Measurements from ENCODE around the gene SRSF10. TPM values are rescaled to one million over a fixed set of nuclear protein-coding genes. Genes with fewer than 3 reads are reported as not detected.
"Not testable (repeated sequence)": the region's sequence is repeated elsewhere in the genome, so short reads cannot be mapped to it uniquely, and the experiment has no call there.

SRSF10 gene
- polyA plus RNA-seq, 3 donors: 66.6 to 76.2 (median 75.6) TPM

DNA sequence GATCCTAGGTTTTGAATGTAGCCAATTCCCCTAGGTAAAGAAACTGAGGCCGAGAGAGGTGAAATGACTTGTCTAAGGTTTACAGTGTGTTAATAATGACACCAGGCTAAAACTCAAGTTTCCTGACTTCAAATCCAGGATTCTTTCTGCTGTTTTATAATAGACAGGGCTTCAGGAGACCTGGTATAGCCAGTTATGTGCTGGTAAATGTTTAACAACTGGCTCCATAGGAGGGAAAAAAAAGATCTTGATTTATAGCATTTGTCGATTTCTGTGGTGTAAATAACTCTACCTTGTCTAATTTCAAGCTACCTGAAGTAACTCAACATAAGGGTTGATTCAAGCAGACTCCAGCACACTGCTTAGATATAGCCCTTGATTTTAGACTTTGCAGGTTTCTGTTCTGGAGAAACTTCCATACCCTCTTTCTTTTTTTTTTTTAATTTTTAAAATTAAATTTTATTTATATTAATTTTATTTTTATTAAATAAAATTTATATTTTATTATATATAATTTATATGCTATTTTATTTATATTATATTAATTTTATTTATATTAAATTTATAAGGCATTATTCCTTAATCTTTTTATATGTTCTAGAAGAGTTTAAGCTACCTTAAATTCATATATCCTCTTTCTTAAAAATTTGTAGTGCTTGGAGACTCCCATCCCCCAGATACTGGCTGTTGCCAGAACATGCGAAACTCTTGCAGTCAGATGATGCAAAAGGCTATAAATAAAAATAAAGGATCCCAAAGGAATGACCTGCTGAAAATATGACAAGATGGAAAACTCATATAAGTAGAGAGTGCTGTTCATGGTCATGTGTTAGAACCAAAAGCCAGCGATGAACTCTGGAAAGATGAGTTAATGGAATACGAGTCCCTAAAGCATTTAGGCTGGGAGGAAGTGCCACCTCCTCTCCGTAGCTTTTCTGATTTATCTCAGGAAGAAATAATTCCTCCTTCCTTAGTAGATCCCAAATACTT lies 35.4 kb upstream of the SRSF10 start:
- Histone ChIP-seq H3K27ac (ENCODE audit: low read depth in 1 of 2, low read length in 2 of 2) (no peak overlapping the region), H3K36me3 (replicated peaks in 1 of 2; ENCODE audit: control insufficient read depth in 1 of 2, insufficient read depth in 2 of 2, low read length in 2 of 2) (no peaks in the 10 kb centered on the region), H3K79me2 (ENCODE audit: insufficient read depth, low read length) (no peaks in the 10 kb centered on the region), H2AFZ (ENCODE audit: insufficient read depth, low read depth, low read length, poor library complexity, severe bottlenecking) (no peak overlapping the region), H3K4me2 (replicated peaks; ENCODE audit: extremely low read depth, low read length, poor library complexity, severe bottlenecking) (no peak overlapping the region), H3K4me3 (replicated peaks in 1 of 3; ENCODE audit: low read depth in 2 of 3, low read length in 3 of 3) (no peak overlapping the region), H3K4me1 (ENCODE audit: control insufficient read depth in 1 of 2, insufficient read depth in 2 of 2, low read length in 2 of 2) (no peaks in the 10 kb centered on the region), H4K20me1 (ENCODE audit: insufficient read depth, low read length) (no peaks in the 10 kb centered on the region), H3K9ac (ENCODE audit: insufficient read depth, low read length, poor library complexity, severe bottlenecking) (no peak overlapping the region), H3K27me3 (ENCODE audit: control insufficient read depth in 2 of 2, insufficient read depth in 2 of 2, low read length in 2 of 2) (no peaks in the 10 kb centered on the region), H3K9me3 (replicated peaks in 1 of 2; ENCODE audit: control insufficient read depth in 1 of 2, insufficient read depth in 1 of 2, low read length in 2 of 2) (no peaks in the 10 kb centered on the region)
- H3K27me3 Mint-ChIP-seq (ENCODE audit: low read depth in 3 of 3): peaks cover 2 to 12% (median 7%) of the 10 kb centered on the region in 3 donors
- WGBS (ENCODE audit: insufficient coverage): no CpG with 5 or more reads among the region's 6 CpGs
- TF ChIP-seq, protein P1, sequence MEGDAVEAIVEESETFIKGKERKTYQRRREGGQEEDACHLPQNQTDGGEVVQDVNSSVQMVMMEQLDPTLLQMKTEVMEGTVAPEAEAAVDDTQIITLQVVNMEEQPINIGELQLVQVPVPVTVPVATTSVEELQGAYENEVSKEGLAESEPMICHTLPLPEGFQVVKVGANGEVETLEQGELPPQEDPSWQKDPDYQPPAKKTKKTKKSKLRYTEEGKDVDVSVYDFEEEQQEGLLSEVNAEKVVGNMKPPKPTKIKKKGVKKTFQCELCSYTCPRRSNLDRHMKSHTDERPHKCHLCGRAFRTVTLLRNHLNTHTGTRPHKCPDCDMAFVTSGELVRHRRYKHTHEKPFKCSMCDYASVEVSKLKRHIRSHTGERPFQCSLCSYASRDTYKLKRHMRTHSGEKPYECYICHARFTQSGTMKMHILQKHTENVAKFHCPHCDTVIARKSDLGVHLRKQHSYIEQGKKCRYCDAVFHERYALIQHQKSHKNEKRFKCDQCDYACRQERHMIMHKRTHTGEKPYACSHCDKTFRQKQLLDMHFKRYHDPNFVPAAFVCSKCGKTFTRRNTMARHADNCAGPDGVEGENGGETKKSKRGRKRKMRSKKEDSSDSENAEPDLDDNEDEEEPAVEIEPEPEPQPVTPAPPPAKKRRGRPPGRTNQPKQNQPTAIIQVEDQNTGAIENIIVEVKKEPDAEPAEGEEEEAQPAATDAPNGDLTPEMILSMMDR (IDR thresholded peaks at IDR 0.05): no peak
- intact Hi-C loops (cut with micrococcal nuclease): no loop called here
- H3K4me1 Mint-ChIP-seq: peaks cover 2% of the 10 kb centered on the region
- H3K4me3 Mint-ChIP-seq: no peak overlapping the region
- no peak for DNase-seq
- H3K9me3 Mint-ChIP-seq: peaks cover 0 to 2% (median 0%) of the 10 kb centered on the region in 7 donors
- no peaks in the 10 kb centered on the region for H3K36me3 Mint-ChIP-seq
- no peak overlapping the region for H3K27ac Mint-ChIP-seq

DNA sequence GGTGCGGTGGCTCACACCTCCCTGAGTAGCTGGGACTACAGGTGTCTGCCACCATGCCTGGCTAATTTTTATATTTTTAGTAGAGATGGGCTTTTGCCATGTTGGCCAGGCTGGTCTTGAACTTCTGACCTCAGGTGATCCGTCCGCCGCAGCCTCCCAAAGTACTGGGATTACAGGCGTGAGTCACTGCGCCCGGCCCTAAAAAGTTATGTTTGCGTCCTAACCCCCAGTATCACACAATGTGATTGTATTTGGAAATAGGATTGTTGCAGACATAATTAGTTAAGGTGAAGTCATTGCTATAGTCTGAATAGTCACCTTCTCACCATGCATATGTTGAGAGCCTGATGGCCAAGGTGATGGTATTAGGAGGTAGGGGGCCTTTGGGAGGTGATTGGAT lies 32.8 kb upstream of the SRSF10 start:
- DNase-seq; H3K9me3 Mint-ChIP-seq; H3K4me1 Mint-ChIP-seq; H3K79me2 ChIP-seq (ENCODE audit: insufficient read depth, low read length); H3K4me1 ChIP-seq (ENCODE audit: control insufficient read depth in 1 of 2, insufficient read depth in 2 of 2, low read length in 2 of 2); H3K27ac Mint-ChIP-seq; H3K4me3 ChIP-seq (replicated peaks in 1 of 3; ENCODE audit: low read depth in 2 of 3, low read length in 3 of 3); H3K36me3 ChIP-seq (replicated peaks in 1 of 2; ENCODE audit: control insufficient read depth in 1 of 2, insufficient read depth in 2 of 2, low read length in 2 of 2); H3K27ac ChIP-seq (ENCODE audit: low read depth in 1 of 2, low read length in 2 of 2); intact Hi-C loops (cut with micrococcal nuclease); H4K20me1 ChIP-seq (ENCODE audit: insufficient read depth, low read length); H3K27me3 ChIP-seq (ENCODE audit: control insufficient read depth in 2 of 2, insufficient read depth in 2 of 2, low read length in 2 of 2); H3K9ac ChIP-seq (ENCODE audit: insufficient read depth, low read length, poor library complexity, severe bottlenecking); H3K4me2 ChIP-seq (replicated peaks; ENCODE audit: extremely low read depth, low read length, poor library complexity, severe bottlenecking); H3K36me3 Mint-ChIP-seq; H2AFZ ChIP-seq (ENCODE audit: insufficient read depth, low read depth, low read length, poor library complexity, severe bottlenecking); H3K4me3 Mint-ChIP-seq; H3K9me3 ChIP-seq (replicated peaks in 1 of 2; ENCODE audit: control insufficient read depth in 1 of 2, insufficient read depth in 1 of 2, low read length in 2 of 2): not testable (repeated sequence)
- 94% methylated on average over 3 of the region's 8 CpGs for WGBS (ENCODE audit: insufficient coverage)
- peaks cover 3 to 17% (median 4%) of the 10 kb centered on the region in 3 donors for H3K27me3 Mint-ChIP-seq (ENCODE audit: low read depth in 3 of 3)
